Measurements from ENCODE around the gene GGPS1.

GRCh38 chr1:235351441-235351840, 23.1 kb downstream of the GGPS1 start:
- TF ChIP-seq CTCF (IDR thresholded peaks at IDR 0.05) (no peak), ZFX (IDR thresholded peaks at IDR 0.05; ENCODE audit: borderline replicate concordance) (no peak)
